ENCODE measurements around the gene UIMC1.

DNA sequence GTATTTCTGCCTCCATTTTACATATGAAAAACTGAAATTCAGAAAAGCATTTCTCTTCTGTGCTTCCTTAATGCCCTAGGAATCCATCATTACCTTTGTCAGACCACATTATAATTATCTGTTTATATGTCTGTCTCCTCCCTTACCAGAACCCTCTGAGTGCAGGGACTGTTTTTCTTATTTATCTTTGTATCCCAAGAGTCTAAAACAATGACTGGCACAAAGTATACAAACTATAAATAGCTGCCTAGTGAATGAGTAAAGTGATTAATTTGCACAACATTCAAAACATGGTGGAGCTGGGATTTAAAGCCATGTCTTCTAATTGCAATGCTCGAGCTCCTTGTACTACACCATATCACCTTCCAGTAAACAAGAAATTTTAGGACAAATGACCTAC, 58.1 kb downstream of the UIMC1 start:
- TF ChIP-seq, protein P1, sequence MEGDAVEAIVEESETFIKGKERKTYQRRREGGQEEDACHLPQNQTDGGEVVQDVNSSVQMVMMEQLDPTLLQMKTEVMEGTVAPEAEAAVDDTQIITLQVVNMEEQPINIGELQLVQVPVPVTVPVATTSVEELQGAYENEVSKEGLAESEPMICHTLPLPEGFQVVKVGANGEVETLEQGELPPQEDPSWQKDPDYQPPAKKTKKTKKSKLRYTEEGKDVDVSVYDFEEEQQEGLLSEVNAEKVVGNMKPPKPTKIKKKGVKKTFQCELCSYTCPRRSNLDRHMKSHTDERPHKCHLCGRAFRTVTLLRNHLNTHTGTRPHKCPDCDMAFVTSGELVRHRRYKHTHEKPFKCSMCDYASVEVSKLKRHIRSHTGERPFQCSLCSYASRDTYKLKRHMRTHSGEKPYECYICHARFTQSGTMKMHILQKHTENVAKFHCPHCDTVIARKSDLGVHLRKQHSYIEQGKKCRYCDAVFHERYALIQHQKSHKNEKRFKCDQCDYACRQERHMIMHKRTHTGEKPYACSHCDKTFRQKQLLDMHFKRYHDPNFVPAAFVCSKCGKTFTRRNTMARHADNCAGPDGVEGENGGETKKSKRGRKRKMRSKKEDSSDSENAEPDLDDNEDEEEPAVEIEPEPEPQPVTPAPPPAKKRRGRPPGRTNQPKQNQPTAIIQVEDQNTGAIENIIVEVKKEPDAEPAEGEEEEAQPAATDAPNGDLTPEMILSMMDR (IDR thresholded peaks at IDR 0.05) = no peak
- TF ChIP-seq POLR2A (IDR thresholded peaks at IDR 0.05) = no peak
